Trophoblast cell (in vitro differentiated cells and primary cell): Measurements from ENCODE around the gene PRPH.
A peak's percentile ranks its signal among the peaks of the same experiment; 100 is the strongest.

Experiments
- DNase-seq, 2 donors: peaks; one replicate each; pipeline ENCODE4 v3.0.0-alpha.2; 2016
- H2AFZ ChIP-seq: 2 replicates; pipeline ENCODE4 v1.6.1; 2013; ENCODE audit warnings: low read length, moderate library complexity, mild to moderate bottlenecking; ENCODE audit not compliant: insufficient read depth, poor library complexity
- H2AK5ac ChIP-seq: 2 replicates; pipeline ENCODE4 v1.6.1; 2013; ENCODE audit warnings: mild to moderate bottlenecking, low read length
- H2BK120ac ChIP-seq: 2 replicates; pipeline ENCODE4 v1.6.1; 2013; ENCODE audit warnings: low read length, mild to moderate bottlenecking, moderate library complexity; ENCODE audit not compliant: insufficient read depth, poor library complexity
- H2BK12ac ChIP-seq: 2 replicates; pipeline ENCODE4 v1.6.1; 2013; ENCODE audit warnings: mild to moderate bottlenecking, low read length, moderate library complexity
- H2BK5ac ChIP-seq: 2 replicates; pipeline ENCODE4 v1.6.1; 2013; ENCODE audit warnings: low read length, low read depth, moderate library complexity, mild to moderate bottlenecking; ENCODE audit not compliant: poor library complexity
- H3K14ac ChIP-seq: 2 replicates; pipeline ENCODE4 v1.6.1; 2013; ENCODE audit warnings: mild to moderate bottlenecking, low read length
- H3K18ac ChIP-seq: 2 replicates; pipeline ENCODE4 v1.6.1; 2013; ENCODE audit warnings: mild to moderate bottlenecking, low read length
- H3K23ac ChIP-seq: 2 replicates; pipeline ENCODE4 v1.6.1; 2013; ENCODE audit warnings: low read length
- H3K27ac ChIP-seq: 2 replicates; pipeline ENCODE4 v1.5.1; 2013; ENCODE audit warnings: low read depth, mild to moderate bottlenecking, inconsistent platforms, low read length, moderate library complexity
- H3K27me3 ChIP-seq: 2 replicates; pipeline ENCODE4 v1.6.1; 2013; ENCODE audit warnings: inconsistent platforms, mild to moderate bottlenecking, low read length, moderate library complexity; ENCODE audit not compliant: insufficient read depth
- H3K36me3 ChIP-seq, 2 experiments: 1 replicate in 1 of 2; 2 replicates in 1 of 2; pipeline ENCODE4 v1.6.1; 2013; ENCODE audit warnings: low read length in 2 of 2, mild to moderate bottlenecking in 2 of 2, moderate library complexity in 1 of 2; ENCODE audit not compliant: insufficient read depth in 2 of 2, control insufficient read depth in 1 of 2
- H3K4ac ChIP-seq: 2 replicates; pipeline ENCODE4 v1.6.1; 2013; ENCODE audit warnings: low read depth, mild to moderate bottlenecking, low read length, moderate library complexity
- H3K4me1 ChIP-seq, 2 experiments: 1 replicate in 1 of 2; 2 replicates in 1 of 2; pipeline ENCODE4 v1.6.1; 2013; ENCODE audit warnings: low read length in 2 of 2, mild to moderate bottlenecking in 2 of 2, moderate library complexity in 1 of 2; ENCODE audit not compliant: insufficient read depth in 2 of 2, control insufficient read depth in 1 of 2
- H3K4me2 ChIP-seq: 2 replicates; pipeline ENCODE4 v1.6.1; 2013; ENCODE audit warnings: inconsistent platforms, mild to moderate bottlenecking, low read length, moderate library complexity
- H3K4me3 ChIP-seq: 2 replicates; pipeline ENCODE4 v1.5.1; 2013; ENCODE audit warnings: mild to moderate bottlenecking, low read depth, low read length, inconsistent platforms
- H3K79me1 ChIP-seq: one replicate; pipeline ENCODE4 v1.6.1; 2013; ENCODE audit warnings: low read length
- H3K79me2 ChIP-seq: 2 replicates; pipeline ENCODE4 v1.6.1; 2013; ENCODE audit warnings: low read length, mild to moderate bottlenecking; ENCODE audit not compliant: control insufficient read depth, insufficient read depth, poor library complexity
- H3K9ac ChIP-seq: 2 replicates; pipeline ENCODE4 v1.6.1; 2013; ENCODE audit warnings: mild to moderate bottlenecking, low read length
- H3K9me3 ChIP-seq: 2 replicates; pipeline ENCODE4 v1.6.1; 2013; ENCODE audit warnings: low read depth, mild to moderate bottlenecking, control low read depth, inconsistent platforms, low read length; ENCODE audit not compliant: insufficient read depth
- H4K12ac ChIP-seq: 2 replicates; pipeline ENCODE4 v1.6.1; 2013; ENCODE audit warnings: low read depth, mild to moderate bottlenecking, low read length, moderate library complexity
- H4K8ac ChIP-seq: 2 replicates; pipeline ENCODE4 v1.6.1; 2013; ENCODE audit warnings: low read depth, mild to moderate bottlenecking, low read length, moderate library complexity
- H4K91ac ChIP-seq: one replicate; pipeline ENCODE4 v1.6.1; 2013; ENCODE audit warnings: low read depth, mild to moderate bottlenecking, low read length, moderate library complexity
- WGBS: extraction: QIAGEN DNeasy Blood & Tissue Kit; methylation state at CpG from one replicate; pipeline ENCODE4 v1.1.7; 2013; ENCODE audit warnings: missing lambda C conversion rate; ENCODE audit not compliant: insufficient read length, insufficient coverage; ENCODE audit errors: extremely low coverage; 5-methylcytosine and 5-hydroxymethylcytosine counted together

PRPH gene

DNA sequence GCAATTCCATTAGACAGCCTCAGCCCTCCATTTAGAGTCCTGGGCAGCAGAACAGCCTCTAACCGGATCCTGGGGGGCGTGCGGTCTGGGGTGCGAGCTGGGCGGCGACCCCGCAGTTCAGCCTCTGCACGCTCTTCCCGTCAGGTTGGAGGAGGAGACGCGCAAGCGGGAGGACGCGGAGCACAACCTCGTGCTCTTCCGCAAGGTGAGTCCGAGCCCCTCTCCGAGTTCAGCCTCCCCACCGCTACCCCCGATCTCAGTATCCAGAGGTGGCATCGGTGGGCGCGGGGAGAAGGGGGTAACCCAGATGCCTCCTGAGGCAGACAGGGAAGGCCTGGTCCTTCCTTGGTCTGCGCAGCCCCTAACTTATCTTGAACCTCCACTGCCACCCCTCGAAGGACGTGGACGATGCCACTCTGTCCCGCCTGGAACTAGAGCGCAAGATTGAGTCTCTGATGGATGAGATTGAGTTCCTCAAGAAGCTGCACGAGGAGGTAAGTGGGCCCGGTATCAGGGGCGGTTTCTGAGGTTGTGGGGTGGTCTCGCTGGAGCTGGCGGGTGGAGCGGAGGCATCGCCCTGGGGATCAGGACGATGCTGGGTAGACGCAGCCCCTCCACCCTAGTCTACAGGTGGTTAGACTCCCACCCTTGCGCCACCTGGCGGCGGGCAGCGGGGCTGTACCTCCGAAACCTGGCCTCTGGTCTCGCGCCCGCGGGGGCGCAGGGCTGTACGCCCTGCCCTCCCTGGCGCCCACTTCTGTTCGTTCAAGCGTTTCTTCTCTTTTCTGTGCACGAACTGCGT lies 1.3 kb downstream of the PRPH start:
- H3K36me3 ChIP-seq = no peaks in the 10 kb centered on the region
- no peak overlapping the region for H2BK12ac ChIP-seq
- H3K4me1 ChIP-seq = peaks cover 2% of the 10 kb centered on the region in 2 experiments
- no peak overlapping the region for H4K8ac ChIP-seq
- peaks cover 61% of the 10 kb centered on the region for H3K27me3 ChIP-seq
- no CpG with 5 or more reads among the region's 54 CpGs for WGBS
- no peak overlapping the region for H2BK120ac ChIP-seq
- peak in 1 of 2 donors; percentile 48 for DNase-seq
- no peak overlapping the region for H3K9ac ChIP-seq
- H3K23ac ChIP-seq = no peak overlapping the region
- H2AK5ac ChIP-seq = no peak overlapping the region
- no peaks in the 10 kb centered on the region for H3K79me2 ChIP-seq
- H3K4me3 ChIP-seq = no peak overlapping the region
- no peak overlapping the region for H4K12ac ChIP-seq
- H3K4me2 ChIP-seq = no peak overlapping the region
- H2BK5ac ChIP-seq = no peak overlapping the region
- H4K91ac ChIP-seq = no peak overlapping the region
- H3K9me3 ChIP-seq = peaks cover 19% of the 10 kb centered on the region
- H3K27ac ChIP-seq = no peak overlapping the region
- no peak overlapping the region for H2AFZ ChIP-seq
- no peak overlapping the region for H3K4ac ChIP-seq
- no peak overlapping the region for H3K18ac ChIP-seq
- no peaks in the 10 kb centered on the region for H3K79me1 ChIP-seq
- H3K14ac ChIP-seq = no peak overlapping the region

DNA sequence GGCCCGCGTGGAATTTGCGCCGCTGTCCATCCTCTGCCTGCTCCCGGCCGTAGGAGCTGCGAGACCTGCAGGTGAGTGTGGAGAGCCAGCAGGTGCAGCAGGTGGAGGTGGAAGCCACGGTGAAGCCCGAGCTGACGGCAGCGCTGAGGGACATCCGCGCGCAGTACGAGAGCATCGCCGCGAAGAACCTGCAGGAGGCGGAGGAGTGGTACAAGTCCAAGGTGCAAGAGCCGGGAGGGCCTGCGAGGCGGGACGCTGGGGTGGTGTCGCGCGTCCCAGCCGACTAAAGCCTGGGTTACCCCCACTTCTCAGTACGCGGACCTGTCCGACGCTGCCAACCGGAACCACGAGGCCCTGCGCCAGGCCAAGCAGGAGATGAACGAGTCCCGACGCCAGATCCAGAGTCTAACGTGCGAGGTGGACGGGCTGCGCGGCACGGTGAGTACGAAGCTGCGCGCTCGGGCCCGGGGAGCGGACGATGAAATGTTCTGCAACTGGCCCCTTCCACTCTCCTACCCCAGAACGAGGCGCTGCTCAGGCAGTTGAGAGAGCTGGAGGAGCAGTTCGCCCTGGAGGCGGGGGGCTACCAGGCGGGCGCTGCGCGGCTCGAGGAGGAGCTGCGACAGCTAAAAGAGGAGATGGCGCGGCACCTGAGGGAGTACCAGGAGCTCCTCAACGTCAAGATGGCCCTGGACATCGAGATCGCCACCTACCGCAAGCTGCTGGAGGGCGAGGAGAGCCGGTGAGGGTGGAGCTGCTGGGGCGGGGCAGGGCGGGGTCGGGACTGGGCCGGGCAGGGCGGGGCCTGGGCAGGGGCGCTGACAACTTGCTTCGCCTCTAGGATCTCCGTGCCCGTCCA lies 2.1 kb downstream of the PRPH start:
- H3K23ac ChIP-seq = no peak overlapping the region
- H4K12ac ChIP-seq = no peak overlapping the region

DNA sequence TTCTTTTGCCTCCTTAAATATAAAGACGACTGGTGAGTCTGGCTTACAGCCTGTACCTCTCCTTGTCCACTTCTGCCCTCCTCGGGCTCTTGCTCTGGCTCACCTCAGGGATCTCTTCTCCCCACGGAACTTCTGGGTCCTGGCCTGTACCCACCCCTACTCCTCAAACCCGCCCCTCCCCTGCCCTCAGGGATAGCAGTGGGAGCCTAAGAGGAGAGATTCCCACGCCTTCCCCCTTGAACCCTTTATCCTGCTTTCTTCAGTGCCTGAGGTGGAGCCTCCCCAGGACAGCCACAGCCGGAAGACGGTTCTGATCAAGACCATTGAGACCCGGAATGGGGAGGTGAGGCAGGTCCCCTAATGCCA lies 2.7 kb downstream of the PRPH start:
- no peak overlapping the region for H3K4ac ChIP-seq
- no peak overlapping the region for H4K8ac ChIP-seq
- H3K79me1 ChIP-seq = no peaks in the 10 kb centered on the region
- H2BK5ac ChIP-seq = no peak overlapping the region
- no peaks in the 10 kb centered on the region for H3K36me3 ChIP-seq
- H3K9ac ChIP-seq = no peak overlapping the region
- no peak overlapping the region for H3K18ac ChIP-seq
- H3K4me1 ChIP-seq = peaks cover 2% of the 10 kb centered on the region in 2 experiments
- no peak overlapping the region for H2AFZ ChIP-seq
- DNase-seq = no peak
- peaks cover 59% of the 10 kb centered on the region for H3K27me3 ChIP-seq
- no peak overlapping the region for H4K91ac ChIP-seq
- peaks cover 19% of the 10 kb centered on the region for H3K9me3 ChIP-seq
- H3K79me2 ChIP-seq = no peaks in the 10 kb centered on the region
- WGBS = no CpG with 5 or more reads among the region's 8 CpGs
- no peak overlapping the region for H2BK120ac ChIP-seq
- H3K14ac ChIP-seq = no peak overlapping the region
- no peak overlapping the region for H4K12ac ChIP-seq
- no peak overlapping the region for H3K4me2 ChIP-seq
- H3K23ac ChIP-seq = no peak overlapping the region
- no peak overlapping the region for H3K27ac ChIP-seq
- no peak overlapping the region for H2AK5ac ChIP-seq
- H3K4me3 ChIP-seq = no peak overlapping the region
- H2BK12ac ChIP-seq = no peak overlapping the region

More for the DNA sequence above, 2.1 kb downstream of the PRPH start:
- Histone ChIP-seq H3K4me2 (no peak overlapping the region), H3K79me1 (no peaks in the 10 kb centered on the region), H3K9ac (no peak overlapping the region), H4K8ac (no peak overlapping the region), H4K91ac (no peak overlapping the region), H3K27me3 (peaks cover 61% of the 10 kb centered on the region), H2BK120ac (no peak overlapping the region), H3K18ac (no peak overlapping the region), H3K27ac (no peak overlapping the region), H2AK5ac (no peak overlapping the region), H3K4ac (no peak overlapping the region), H3K9me3 (peaks cover 19% of the 10 kb centered on the region), H3K36me3 (no peaks in the 10 kb centered on the region), H3K4me3 (no peak overlapping the region), H2AFZ (no peak overlapping the region), H3K79me2 (no peaks in the 10 kb centered on the region), H2BK12ac (no peak overlapping the region), H2BK5ac (no peak overlapping the region), H3K4me1 (peaks cover 2% of the 10 kb centered on the region in 2 experiments), H3K14ac (no peak overlapping the region)
- peak in 1 of 2 donors; percentile 47 for DNase-seq
- no CpG with 5 or more reads among the region's 77 CpGs for WGBS

DNA sequence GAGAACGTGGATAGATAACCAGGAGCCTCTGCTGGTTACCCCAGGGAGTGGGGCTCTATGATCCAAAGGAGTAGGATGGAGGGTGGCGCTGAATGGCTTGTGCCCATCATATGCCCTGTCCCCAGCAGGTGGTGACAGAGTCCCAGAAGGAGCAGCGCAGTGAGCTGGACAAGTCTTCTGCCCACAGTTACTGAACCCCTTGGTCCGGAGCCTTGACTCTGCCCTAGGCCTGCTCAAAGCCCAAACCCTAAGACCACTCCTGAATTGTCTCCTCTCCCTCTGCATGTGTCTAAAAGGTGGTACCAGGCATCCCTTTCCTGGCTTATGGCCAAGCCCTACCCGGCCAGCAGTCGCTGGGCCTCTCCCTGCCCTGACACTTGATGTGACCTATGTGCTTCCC lies 3.2 kb downstream of the PRPH start:
- Histone ChIP-seq H2AFZ (no peak overlapping the region), H2BK120ac (no peak overlapping the region), H3K4me1 (peaks cover 2% of the 10 kb centered on the region in 2 experiments), H3K9me3 (peaks cover 19% of the 10 kb centered on the region), H3K27me3 (peaks cover 55% of the 10 kb centered on the region), H3K18ac (no peak overlapping the region), H3K4ac (no peak overlapping the region), H2BK12ac (no peak overlapping the region), H3K79me1 (no peaks in the 10 kb centered on the region), H3K23ac (no peak overlapping the region), H4K12ac (no peak overlapping the region), H3K27ac (no peak overlapping the region), H4K91ac (no peak overlapping the region), H3K14ac (no peak overlapping the region), H3K9ac (peak overlapping the region; percentile 22), H3K4me3 (no peak overlapping the region), H4K8ac (no peak overlapping the region), H2BK5ac (no peak overlapping the region), H3K36me3 (no peaks in the 10 kb centered on the region), H3K4me2 (no peak overlapping the region), H3K79me2 (no peaks in the 10 kb centered on the region), H2AK5ac (no peak overlapping the region)
- DNase-seq = no peak
- no CpG with 5 or more reads among the region's 6 CpGs for WGBS
